GM18907 (cell line): ENCODE data around the gene KARS1.
"Not testable (repeated sequence)": the region's sequence is repeated elsewhere in the genome, so short reads cannot be mapped to it uniquely, and the experiment has no call there.

Experiments
- ATAC-seq: cut with Tn5 transposase; IDR thresholded peaks from one replicate; pipeline ENCODE4 v1.9.1; 2021; ENCODE audit warnings: mild to moderate bottlenecking, moderate library complexity; ENCODE audit not compliant: unreplicated experiment

KARS1 gene

DNA sequence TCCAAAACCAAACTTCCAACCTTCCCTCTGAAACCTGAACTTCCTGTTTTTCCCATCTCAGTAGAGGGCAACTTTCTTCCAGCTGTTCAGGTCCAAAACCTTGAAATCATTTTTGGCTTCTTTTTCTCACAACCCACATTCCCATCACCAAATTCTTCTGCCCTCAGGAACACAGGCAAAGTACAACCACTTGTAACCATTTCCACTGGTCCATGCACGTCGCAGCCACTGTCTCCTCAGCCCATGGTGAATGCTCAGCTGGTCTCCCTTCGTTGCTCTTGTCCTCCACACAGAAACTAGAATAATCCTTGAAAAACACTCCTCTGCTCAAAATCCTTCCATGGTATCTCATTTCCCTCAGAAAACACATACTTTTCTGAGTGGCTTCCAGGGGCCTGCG lies 20.7 kb downstream of the KARS1 start:
- ATAC-seq = no peak

GRCh38 chr16:75624921-75625334 lies 22.5 kb downstream of the KARS1 start:
- no peak for ATAC-seq

GRCh38 chr16:75622761-75623605 lies 24.5 kb downstream of the KARS1 start, which contains the start of gene ADAT1:
Gene ADAT1 (minus strand): TSS chr16:75623281. CDS start chr16:75620799, 2,482 bp downstream.
- peak; percentile 93 for ATAC-seq

DNA sequence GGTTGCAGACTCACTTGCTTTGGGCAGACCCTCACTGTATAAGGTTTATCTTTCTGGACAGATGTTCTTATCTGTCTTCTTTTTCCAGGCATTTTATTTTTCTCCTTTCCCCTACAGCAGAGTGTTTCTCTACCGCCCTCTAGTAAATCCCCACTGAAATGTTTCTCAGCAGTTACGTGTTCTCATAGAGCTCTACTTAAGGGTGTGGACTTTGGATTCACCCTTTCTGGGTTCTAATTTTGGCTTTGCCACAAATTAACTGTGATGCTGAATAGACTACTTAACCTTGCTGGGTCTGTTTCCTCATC lies 26.3 kb downstream of the KARS1 start:
- ATAC-seq = no peak

GRCh38 chr16:75620326-75621169 lies 26.9 kb downstream of the KARS1 start:
- no peak for ATAC-seq

GRCh38 chr16:75618780-75619179 lies 28.7 kb downstream of the KARS1 start:
- ATAC-seq = no peak

- ATAC-seq = no peak
Measured at GRCh38 chr16:75617121-75617520, 30.3 kb downstream of the KARS1 start.

- ATAC-seq = no peak
Measured at GRCh38 chr16:75616521-75617010, 30.9 kb downstream of the KARS1 start.

DNA sequence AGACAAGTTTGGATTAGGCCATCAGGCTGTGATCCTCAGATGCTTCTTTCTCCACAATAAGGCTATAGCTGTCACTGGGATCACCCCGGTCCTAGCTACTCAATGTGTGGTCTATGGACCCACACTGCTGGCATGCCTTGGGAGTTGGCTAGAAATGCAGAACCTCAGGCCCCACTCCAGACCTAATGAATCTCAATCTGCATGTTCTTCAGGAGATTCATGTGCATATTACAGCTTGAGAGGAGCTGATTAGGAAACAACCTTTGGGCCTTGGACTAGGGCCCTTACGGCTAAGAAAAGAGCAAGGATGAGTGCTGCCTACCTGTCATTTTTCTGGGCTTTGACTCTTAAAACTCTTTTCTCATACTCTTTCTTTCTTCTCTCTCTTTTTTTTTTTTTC lies 31.8 kb downstream of the KARS1 start:
- ATAC-seq = no peak

DNA sequence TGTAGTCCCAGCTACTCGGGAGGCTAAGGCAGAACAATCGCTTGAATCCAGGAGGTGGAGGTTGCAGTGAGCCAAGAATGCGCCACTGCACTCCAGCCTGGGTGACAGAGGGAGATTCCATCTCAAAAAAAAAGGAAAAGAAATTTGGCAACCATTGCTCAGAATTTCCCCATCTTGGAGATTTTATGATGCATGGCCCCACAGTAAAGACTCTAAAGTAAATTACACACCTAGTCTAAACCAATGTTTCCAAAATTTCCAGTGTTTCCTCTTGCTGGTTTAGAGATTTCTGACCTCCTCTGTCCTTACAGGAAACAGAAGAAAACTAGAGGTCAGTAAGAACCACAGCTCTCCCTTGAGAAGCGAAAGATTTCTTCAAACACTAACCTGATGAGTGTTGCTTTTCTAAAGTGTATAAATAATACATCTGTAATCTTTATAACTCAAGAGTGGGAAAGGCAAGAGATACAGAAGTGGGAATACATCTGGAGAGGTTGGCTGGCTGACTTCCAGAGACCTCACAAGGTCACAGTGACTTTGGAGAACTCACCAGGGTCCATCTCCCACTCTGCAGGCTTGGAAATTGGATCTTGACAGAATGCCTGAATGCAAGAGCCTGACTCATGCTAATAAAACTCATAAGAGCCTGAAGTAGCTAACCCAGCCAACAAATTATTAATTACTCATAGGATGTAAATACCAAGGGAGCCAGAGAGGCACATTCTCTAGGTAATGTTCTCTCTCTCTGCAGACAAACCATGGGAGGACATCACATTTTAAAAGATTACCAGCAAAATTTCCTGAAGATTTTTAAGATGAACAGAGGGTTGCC lies 33.2 kb downstream of the KARS1 start:
- ATAC-seq = no peak

- no peak for ATAC-seq
Measured at GRCh38 chr16:75606507-75606906, 41.0 kb downstream of the KARS1 start.

DNA sequence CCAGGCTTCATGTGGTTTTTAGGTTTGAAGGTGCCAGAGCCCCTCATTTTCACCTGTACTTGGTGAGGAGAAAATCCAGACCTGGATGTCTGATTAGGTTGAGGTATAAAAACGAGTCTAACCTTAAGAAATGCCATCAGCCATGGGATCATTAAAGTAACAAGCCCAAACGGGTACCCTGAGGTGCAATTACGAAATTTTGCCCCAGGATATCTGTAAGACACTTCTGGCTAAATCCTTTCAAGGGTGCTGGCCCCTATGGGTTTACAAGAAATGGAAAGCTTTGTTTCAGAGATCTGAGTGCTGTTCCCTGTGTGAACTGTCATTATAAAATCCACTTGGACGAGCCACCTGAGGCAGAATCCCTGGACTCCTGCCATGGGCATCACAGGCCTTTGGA lies 44.2 kb downstream of the KARS1 start:
- ATAC-seq = no peak

DNA sequence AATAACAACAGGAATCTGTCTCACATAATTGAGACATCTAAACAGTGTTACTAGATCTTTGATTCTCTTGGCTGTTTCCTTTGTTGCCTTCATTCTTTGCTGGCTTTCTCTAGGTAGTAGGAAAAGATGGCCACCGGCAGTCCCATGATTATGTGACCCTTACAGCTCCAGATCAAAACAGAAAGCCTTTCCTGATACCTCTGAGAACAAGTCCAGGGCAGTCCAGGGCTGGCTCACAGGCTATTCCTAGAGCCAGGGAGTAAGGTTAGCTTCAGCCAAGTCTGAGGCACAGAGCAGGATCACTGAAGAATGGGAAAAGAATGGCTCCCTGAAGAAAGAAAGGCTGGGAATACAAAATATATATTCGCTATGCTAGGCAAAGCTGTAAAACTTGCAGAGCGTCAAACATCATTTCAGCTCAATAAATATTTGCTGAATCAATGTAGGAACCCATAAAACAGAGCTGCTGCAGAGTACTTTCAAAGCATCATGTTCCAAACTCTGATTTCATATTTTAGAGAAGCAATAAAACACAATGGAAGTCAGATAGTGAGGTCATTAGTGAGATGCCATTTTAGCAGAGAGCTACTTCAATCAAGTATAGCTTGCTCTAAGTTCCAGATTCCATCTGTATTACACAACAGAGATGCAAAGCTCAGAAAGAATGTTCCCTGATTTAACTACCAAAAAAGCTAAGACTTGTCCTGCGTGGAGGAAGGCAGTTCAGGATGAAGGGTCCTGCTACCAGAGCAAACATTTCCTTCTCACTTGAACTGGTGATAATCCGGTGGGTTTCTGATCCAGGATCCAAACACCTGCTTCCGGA lies 47.8 kb downstream of the KARS1 start:
- ATAC-seq = no peak

- ATAC-seq = no peak
Measured at GRCh38 chr16:75593825-75594820, 53.3 kb downstream of the KARS1 start.

GRCh38 chr16:75593308-75593707 lies 54.2 kb downstream of the KARS1 start:
- no peak for ATAC-seq

GRCh38 chr16:75591927-75592326 lies 55.5 kb downstream of the KARS1 start:
- not testable (repeated sequence) for ATAC-seq

DNA sequence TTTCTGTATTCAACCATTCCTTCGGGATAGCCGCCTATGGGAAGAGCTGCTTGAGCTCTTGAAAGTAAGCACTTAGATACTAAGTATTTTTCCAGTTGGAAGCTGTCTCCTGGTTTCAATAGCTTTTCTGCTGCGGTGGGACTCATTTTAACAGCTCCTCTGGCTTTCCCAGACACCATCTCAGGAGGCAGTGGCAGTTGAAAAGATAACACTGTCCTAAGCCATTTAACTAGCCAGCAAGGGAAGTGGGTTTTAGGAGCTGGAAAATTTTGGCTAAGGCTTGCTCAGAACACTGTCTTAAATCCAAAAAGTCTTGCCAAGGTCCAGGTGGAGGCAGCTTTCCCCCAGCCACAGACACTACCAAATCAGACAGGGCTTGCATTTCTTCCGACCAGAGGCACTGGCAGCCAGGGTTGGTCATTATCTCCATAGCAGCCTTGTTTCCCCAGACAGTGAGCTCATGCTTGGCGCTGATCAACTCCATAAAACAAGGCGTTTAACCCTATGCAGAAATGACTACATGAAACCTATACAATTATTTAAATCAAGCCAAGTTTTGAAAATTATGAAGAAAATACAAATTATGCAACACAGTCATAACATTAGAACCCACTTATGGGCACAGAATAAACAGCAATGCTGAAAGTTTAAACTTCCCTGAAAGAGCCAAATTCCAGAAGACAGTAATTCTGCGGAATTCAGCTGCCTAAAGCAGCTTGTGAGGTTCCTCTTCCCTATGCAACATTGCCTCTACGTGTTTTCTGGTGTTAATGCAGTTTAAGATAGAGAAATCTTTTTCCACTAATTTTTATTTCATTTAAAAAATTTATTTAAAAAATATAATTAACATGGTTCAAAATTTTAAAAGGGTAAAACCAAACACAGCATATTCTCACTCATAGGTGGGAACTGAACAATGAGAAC lies 56.3 kb downstream of the KARS1 start:
- ATAC-seq = no peak

DNA sequence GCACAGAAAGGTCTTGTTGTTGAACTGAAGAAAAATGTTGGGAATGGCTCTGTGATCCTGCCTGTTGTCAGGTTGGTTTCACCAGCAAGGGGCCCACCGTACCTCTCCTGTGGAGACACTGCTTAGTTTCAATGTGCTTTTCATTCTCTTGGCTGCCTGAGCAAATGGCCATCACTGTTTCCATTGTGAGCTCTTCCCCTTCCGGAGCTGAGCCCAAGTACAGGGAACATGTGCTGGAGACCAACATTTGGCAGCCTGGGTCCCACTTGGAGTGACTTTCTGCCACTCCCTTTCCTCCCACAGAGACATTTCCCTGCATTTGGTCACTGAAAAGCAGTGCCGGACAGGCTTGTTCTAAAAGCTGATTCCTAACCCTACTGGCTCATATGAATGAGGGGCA lies 58.2 kb downstream of the KARS1 start:
- no peak for ATAC-seq
